ENCODE results near the gene BLCAP.
"Not testable (repeated sequence)": the region's sequence is repeated elsewhere in the genome, so short reads cannot be mapped to it uniquely, and the experiment has no call there.

Gene BLCAP

GRCh38 chr20:37556538-37556937 lies 28.9 kb upstream of the BLCAP start:
- no peak for DNase-seq

DNA sequence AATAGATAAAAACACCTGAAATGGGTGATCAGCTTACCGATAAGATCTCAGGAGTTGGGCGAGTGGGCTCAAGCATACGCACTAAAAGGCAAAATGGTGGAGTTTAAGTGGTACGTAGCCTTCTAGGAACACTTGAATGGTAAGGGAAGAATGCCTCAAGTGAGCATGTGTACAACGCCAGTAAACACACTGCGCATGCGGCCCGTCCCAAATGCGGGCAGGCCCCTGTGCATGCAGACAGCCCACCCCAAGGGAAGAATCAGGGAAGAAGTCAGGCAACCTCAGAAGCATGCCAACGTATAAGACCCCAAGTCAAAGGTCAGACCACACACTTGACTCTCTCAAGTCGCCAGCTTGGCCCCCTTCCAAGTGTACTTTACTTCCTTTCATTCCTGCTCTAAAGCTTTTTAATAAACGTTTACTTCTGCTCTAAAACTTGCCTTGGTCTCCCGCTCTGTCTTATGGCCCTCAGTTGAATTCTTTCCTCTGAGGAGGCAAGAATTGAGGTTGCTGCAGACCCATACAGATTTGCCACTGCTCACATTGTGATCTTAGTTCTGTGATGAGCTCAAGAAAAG lies 27.1 kb upstream of the BLCAP start:
- not testable (repeated sequence) for DNase-seq

- no peak for DNase-seq
These were observed 24.7 kb upstream of the BLCAP start for GRCh38 chr20:37552415-37552814.

DNA sequence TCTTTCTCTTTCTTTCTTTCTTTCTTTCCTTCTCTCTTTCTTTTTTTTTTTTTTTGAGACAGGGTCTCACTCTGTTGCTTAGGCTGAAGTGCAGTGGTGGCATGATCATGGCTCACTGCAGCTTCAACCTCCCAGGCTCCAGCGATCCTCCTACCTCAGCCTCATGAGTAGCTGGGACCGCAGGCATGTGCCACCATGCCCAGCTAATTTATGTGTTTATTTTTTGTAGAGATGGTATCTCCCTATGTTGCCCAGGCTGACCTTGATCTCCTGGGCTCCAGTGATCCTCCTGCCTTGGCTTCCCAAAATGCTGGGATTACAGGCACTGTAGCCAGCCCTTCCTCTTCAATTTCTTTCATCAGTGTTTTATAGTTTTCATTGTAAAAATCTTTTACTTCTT lies 24.0 kb upstream of the BLCAP start:
- DNase-seq, result not testable (repeated sequence)

DNA sequence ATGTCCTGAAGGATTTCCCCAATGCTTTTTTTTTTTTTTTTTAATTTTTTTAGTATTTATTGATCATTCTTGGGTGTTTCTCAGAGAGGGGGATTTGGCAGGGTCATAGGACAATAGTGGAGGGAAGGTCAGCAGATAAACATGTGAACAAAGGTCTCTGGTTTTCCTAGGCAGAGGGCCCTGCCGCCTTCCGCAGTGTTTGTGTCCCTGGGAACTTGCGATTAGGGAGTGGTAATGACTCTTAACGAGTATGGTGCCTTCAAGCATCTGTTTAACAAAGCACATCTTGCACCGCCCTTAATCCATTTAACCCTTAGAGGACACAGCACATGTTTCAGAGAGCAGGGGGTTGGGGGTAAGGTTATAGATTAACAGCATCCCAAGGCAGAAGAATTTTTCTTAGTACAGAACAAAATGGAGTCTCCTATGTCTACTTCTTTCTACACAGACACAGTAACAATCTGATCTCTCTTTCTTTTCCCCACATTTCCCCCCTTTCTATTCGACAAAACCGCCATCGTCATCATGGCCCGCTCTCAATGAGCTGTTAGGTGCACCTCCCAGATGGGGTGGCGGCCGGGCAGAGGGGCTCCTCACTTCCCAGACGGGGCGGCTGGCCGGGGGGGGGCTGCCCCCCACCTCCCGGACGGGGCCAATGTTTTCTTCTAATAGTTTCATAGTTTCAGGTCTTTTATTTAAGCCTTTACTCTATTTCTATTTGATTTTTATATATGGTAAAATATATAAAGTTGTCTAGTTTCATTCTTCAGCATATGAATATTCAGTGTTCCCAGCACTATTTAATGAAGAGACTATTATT lies 22.6 kb upstream of the BLCAP start:
- DNase-seq, result not testable (repeated sequence)

DNA sequence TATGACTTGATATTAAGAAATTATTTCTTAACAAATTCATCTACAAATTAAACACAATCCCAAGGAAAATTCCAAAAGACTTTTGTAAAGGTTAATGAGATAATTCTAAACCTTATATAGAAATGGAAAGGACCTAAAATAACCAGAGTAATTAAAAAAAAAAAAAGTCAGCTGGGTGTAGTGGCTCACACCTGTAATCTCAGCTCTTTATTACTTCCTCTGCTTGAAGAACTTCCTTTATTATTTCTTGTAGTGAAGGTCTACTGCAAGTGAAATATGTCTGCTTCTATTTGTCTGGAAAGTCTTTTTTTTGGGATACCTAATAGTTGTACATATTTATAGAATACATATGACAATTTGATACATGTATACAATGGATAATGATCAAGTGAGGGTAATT lies 20.2 kb upstream of the BLCAP start:
- DNase-seq, result no peak

DNA sequence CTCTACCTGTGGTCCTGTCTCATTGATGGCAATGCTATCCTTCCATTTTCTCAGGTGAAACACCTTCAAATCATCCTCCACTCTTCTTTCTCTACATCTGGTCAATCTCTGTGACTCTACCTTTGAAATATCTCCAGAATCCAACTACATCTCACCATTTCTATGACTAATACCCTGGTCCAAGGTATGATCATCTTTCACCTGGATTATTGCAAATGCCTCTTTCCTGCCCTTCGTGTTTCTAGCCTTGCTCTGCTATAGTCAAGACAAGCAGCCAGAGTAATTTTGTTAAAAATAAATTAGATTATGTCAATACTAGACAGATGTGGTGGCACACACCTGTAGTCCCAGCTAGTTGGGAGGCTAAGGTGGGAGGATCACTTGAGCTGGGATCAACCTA lies 17.8 kb upstream of the BLCAP start:
- DNase-seq, result no peak

DNA sequence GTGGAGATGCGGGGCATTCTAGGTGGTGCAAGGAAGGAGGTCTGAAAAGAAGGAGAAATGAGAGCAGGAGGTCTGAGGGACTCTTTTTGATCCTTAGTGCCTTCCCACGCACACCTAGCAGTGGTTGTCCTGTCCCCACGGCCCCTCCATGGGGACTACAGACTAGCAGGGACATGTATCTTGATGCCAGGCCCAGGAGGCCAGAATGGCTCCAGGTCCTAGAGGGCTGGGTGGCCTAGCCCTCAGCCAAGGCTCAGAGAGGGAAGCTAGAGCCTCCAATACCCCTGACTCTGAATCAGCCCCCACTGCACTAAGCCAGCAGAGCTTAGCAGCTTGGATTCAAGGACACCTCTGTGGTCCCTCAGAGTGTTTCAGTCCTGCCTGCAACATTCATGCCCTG lies 16.7 kb upstream of the BLCAP start:
- no peak for DNase-seq

GRCh38 chr20:37543828-37544227 lies 16.2 kb upstream of the BLCAP start:
- no peak for DNase-seq

DNA sequence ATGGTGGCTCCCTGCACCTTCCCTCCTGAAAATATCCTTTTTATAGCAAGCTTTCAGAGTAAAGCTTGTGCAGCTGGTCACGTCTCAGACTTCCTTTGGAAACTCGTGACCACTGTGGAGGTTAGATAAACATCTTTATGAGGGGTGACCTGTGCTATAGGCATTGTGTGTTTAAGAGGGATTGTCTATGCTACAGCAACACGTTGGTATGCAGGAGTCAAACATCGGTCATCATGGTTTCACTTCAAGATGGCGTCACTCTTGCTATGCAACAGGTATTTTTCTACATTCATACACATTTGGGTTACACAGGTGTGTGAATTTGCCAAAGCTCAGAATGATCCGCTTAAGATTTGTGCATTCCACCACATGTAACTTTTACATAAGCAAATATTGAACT lies 14.6 kb upstream of the BLCAP start:
- no peak for DNase-seq

DNA sequence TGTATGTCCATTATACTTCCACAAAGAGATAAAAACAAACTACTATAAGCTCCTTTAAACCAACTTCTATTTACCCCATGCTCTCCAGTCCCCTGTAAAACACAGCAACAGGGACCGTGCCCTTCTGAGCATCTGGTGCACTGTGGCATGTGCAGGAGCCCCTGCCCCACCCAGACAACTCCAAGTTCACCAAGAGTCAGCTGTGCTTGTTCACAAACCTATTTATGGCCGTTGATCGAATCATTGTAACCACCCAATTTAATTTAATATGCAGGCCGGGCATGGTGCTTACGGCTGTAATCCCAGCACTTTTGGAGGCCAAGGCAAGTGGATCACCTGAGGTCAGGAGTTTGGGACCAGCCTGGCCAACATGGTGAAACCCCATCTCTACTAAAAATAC lies 13.7 kb upstream of the BLCAP start:
- no peak for DNase-seq

GRCh38 chr20:37540838-37541237 lies 13.2 kb upstream of the BLCAP start:
- DNase-seq, result not testable (repeated sequence)

DNA sequence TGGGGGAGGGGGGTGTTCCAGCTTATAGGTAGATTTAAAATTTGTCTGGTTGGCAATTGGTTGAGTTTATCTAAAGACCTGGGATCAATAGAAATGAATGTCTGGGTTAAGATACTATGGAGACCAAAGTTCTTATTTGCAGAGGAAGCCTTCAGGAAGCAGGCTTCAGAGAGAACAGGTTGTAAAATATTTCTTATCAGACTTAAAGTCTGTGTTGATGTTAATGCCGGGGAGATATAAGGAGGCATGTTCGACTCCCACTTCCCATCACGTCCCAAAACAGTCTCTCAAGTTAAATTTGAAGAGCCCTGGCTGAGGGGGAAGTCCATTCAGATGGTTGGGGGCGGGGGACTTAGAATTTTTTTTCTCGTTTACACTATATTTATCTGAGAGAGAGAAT lies 12.3 kb upstream of the BLCAP start:
- DNase-seq, result no peak

DNA sequence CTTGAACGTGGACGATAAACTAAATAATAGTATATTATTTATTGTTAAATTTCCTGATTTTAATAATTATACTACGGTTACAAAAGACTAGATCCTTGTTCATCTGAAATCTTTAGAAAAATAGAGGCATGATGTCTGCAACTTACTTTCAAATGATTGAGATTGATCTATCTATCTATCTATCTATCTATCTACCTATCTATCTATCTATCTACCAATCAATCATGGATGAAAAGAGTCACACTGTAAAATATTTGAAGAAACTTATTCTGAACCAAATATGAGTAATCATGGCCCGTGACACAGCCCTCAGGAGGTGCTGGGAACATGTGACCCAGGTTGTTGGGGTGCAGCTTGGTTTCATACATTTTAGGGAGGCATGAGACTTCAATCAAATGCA lies 11.7 kb upstream of the BLCAP start:
- DNase-seq, result no peak

DNA sequence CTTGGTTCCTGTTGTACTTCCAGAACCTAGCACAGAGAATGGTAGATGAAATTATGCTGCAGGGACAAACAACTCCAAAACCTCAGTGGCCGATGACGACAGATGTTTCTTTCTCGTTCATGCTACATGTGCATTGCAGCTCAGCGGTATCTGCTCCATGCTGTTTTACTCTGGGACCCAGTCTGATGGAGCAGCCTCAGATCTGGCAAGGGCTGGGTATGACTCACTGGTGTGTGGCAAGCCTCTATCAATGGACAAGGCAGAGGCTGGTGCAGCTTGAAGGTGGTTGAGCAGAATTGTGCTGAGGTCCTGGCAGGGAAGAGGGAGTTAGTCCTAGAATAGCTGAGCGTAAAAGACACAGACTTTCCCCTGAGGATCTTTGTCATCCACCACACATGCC lies 10.3 kb upstream of the BLCAP start:
- no peak for DNase-seq

DNA sequence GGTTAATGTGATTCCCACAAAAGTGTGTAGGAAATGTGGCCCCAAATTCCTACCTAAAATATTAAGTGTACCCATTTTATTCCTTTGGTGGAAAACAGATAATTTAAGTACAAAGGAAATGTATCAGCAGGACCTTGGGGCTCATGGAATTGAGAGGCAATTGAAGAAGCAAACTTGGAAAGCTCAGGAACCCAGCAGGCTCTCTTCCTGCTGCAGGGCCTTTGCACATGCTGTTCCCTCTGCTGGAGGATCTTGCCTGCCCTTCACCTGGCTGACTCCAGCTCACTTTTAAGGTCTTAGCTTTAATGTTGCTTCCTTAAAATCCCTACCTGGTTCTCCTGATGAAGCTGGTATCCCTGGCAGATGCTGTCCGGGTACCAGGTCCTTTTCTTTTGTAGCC lies 9.8 kb upstream of the BLCAP start:
- no peak for DNase-seq

- no peak for DNase-seq
These were observed 7.9 kb upstream of the BLCAP start for GRCh38 chr20:37535443-37536132.

- DNase-seq, result no peak
These were observed 6.9 kb upstream of the BLCAP start for GRCh38 chr20:37534401-37535157.

DNA sequence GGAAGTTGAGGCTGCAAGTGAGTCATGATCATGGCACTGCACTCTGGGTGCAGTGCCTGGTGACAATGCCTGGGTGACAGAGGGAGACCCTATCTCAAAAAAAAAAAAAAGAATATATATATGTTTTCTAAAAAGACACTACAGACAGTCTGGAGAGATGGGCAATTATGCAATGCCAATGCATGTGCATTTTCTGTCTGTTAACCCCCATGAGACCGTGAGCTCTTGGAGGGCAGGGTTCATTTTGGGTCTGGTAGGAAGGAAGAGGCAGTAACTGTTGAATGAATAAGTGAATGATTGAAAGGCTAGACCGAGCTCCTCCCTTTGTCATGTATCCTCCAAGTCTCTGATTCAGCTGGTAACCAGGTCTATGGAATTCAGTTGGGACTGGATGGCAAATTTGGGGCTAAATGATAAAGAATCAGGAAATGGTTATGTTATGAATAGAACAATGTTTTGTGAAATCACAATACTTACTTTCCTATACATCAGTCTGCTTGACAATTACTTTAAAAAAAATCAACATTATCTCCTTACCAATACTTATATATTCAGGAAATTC lies 5.6 kb upstream of the BLCAP start:
- DNase-seq, result no peak

- no peak for DNase-seq
These were observed 4.2 kb upstream of the BLCAP start for GRCh38 chr20:37531856-37532255.

GRCh38 chr20:37530696-37531095 lies 3.0 kb upstream of the BLCAP start:
- no peak for DNase-seq

- DNase-seq, result no peak
These were observed 2.4 kb upstream of the BLCAP start for GRCh38 chr20:37529968-37530600.

Data from activated CD4-positive, alpha-beta T cell treated with anti-CD3 and anti-CD28 coated beads, Interleukin-2, amount 50 U/mL, for 1 hour (primary cell).